NT2/D1 (cell line): ENCODE results near the gene MBNL1.

Source experiments
- YY1 ChIP-seq: IDR thresholded peaks from 2 replicates; pipeline ENCODE4 v1.6.1; 2011; ENCODE audit not compliant: insufficient read length, insufficient read depth
- ZNF274 ChIP-seq: IDR thresholded peaks from 2 replicates; pipeline ENCODE4 v1.6.1; 2011; ENCODE audit warnings: mild to moderate bottlenecking, low read depth, low read length

- no peak for TF ChIP-seq YY1
- no peak for TF ChIP-seq ZNF274
These were observed 5.0 kb upstream of the MBNL1 start for GRCh38 chr3:152263711-152264110.
